Measurements from ENCODE around the gene NTRK2. TPM values are rescaled to one million over a fixed set of nuclear protein-coding genes. Genes with fewer than 3 reads are reported as not detected.

The NTRK2 gene
- total RNA-seq, 1 donor from 2014 or later: 4.6 TPM

DNA sequence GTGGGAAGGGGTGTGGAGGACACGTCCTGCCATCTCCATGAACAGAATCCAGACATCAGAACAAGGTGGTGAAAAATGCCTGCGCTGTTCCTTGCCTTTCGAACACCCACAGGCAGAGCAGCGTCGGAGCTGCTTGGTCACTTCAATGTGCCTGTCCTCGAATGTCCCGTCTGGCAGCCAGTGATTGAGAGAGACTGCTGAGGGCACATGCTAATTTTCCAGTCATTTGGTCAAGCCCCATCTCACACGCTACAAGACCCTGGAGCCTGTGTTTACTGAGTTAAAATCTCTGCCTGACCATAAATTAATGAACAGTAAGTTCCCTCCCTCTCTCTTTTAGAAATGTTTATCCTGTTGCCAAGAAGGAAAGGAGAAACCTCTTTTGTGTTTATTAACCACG lies 149.3 kb downstream of the NTRK2 start:
- Histone ChIP-seq H3K4me3 (ENCODE audit: insufficient read depth, low read depth, low read length) (no peak overlapping the region), H3K79me2 (ENCODE audit: insufficient read depth, low read length) (no peaks in the 10 kb centered on the region), H3K4me2 (ENCODE audit: low read length) (no peak overlapping the region), H3K9ac (ENCODE audit: low read length) (no peak overlapping the region), H3K27ac (ENCODE audit: low read depth, low read length) (no peak overlapping the region), H4K20me1 (ENCODE audit: insufficient read depth, low read length) (no peaks in the 10 kb centered on the region), H3K36me3 (ENCODE audit: insufficient read depth, low read length) (no peaks in the 10 kb centered on the region), H3K27me3 (ENCODE audit: insufficient read depth, low read length) (peaks cover 3% of the 10 kb centered on the region), H2AFZ (ENCODE audit: low read depth, low read length) (no peak overlapping the region), H3K9me3 (ENCODE audit: insufficient read depth, low read depth, low read length) (no peaks in the 10 kb centered on the region), H3K4me1 (ENCODE audit: insufficient read depth, low read length) (no peaks in the 10 kb centered on the region)
- Mint-ChIP-seq H3K27me3 (ENCODE audit: low read depth, unreplicated experiment) (peaks cover 25% of the 10 kb centered on the region), H3K27ac (ENCODE audit: unreplicated experiment) (no peak overlapping the region), H3K4me3 (ENCODE audit: unreplicated experiment) (no peak overlapping the region), H3K36me3 (ENCODE audit: low read depth, unreplicated experiment) (peaks cover 1% of the 10 kb centered on the region), H3K9me3 (ENCODE audit: unreplicated experiment) (no peaks in the 10 kb centered on the region), H3K4me1 (ENCODE audit: low read depth, unreplicated experiment) (no peaks in the 10 kb centered on the region)
- TF ChIP-seq EZH2 (IDR thresholded peaks at IDR 0.05; ENCODE audit: insufficient read depth, low read length): no peak
- TF ChIP-seq, protein P1, sequence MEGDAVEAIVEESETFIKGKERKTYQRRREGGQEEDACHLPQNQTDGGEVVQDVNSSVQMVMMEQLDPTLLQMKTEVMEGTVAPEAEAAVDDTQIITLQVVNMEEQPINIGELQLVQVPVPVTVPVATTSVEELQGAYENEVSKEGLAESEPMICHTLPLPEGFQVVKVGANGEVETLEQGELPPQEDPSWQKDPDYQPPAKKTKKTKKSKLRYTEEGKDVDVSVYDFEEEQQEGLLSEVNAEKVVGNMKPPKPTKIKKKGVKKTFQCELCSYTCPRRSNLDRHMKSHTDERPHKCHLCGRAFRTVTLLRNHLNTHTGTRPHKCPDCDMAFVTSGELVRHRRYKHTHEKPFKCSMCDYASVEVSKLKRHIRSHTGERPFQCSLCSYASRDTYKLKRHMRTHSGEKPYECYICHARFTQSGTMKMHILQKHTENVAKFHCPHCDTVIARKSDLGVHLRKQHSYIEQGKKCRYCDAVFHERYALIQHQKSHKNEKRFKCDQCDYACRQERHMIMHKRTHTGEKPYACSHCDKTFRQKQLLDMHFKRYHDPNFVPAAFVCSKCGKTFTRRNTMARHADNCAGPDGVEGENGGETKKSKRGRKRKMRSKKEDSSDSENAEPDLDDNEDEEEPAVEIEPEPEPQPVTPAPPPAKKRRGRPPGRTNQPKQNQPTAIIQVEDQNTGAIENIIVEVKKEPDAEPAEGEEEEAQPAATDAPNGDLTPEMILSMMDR (IDR thresholded peaks at IDR 0.05; ENCODE audit: insufficient read depth, low read depth, low read length): no peak
- no peak for DNase-seq (ENCODE audit: low read depth)
- FAIRE-seq: no peak

DNA sequence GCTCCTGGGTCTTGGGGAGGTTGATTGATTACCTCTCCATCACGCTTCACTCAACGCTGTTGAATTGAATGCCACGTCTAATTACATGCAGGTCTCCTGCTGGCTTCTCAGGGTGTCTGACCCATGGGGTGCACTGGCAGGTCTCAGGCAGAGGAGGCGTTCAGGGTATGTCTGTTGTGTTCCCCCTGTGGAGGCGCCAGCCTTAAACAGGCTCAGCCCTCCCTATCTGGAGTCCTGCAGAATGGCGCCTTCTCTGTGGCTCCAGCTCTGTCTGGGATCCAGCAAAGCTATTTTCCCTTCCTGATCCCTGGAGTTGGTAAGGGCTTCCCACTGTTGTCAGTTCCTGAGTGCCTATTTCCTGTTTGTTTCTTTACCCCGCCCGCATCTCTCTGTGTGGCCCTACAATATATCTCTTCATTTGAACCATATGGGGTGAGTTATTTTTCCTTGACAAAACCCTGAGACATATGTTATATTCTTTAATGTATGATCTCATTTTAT lies 150.0 kb downstream of the NTRK2 start:
- no peak overlapping the region for H3K27ac Mint-ChIP-seq (ENCODE audit: unreplicated experiment)
- no peak for FAIRE-seq
- no peaks in the 10 kb centered on the region for H3K36me3 ChIP-seq (ENCODE audit: insufficient read depth, low read length)
- H3K4me1 Mint-ChIP-seq (ENCODE audit: low read depth, unreplicated experiment): no peaks in the 10 kb centered on the region
- TF ChIP-seq, protein P1 (IDR thresholded peaks at IDR 0.05; ENCODE audit: insufficient read depth, low read depth, low read length): no peak
- no peak for TF ChIP-seq EZH2 (IDR thresholded peaks at IDR 0.05; ENCODE audit: insufficient read depth, low read length)
- H3K9me3 Mint-ChIP-seq (ENCODE audit: unreplicated experiment): peaks cover 1% of the 10 kb centered on the region
- H3K27me3 Mint-ChIP-seq (ENCODE audit: low read depth, unreplicated experiment): peaks cover 22% of the 10 kb centered on the region
- no peak for DNase-seq (ENCODE audit: low read depth)
- H4K20me1 ChIP-seq (ENCODE audit: insufficient read depth, low read length): no peaks in the 10 kb centered on the region
- no peak overlapping the region for H3K4me3 ChIP-seq (ENCODE audit: insufficient read depth, low read depth, low read length)
- peaks cover 4% of the 10 kb centered on the region for H3K27me3 ChIP-seq (ENCODE audit: insufficient read depth, low read length)
- H2AFZ ChIP-seq (ENCODE audit: low read depth, low read length): no peak overlapping the region
- H3K9ac ChIP-seq (ENCODE audit: low read length): no peak overlapping the region
- no peaks in the 10 kb centered on the region for H3K79me2 ChIP-seq (ENCODE audit: insufficient read depth, low read length)
- H3K36me3 Mint-ChIP-seq (ENCODE audit: low read depth, unreplicated experiment): peaks cover 1% of the 10 kb centered on the region
- H3K27ac ChIP-seq (ENCODE audit: low read depth, low read length): no peak overlapping the region
- H3K9me3 ChIP-seq (ENCODE audit: insufficient read depth, low read depth, low read length): no peaks in the 10 kb centered on the region
- no peak overlapping the region for H3K4me2 ChIP-seq (ENCODE audit: low read length)
- no peaks in the 10 kb centered on the region for H3K4me1 ChIP-seq (ENCODE audit: insufficient read depth, low read length)
- H3K4me3 Mint-ChIP-seq (ENCODE audit: unreplicated experiment): no peak overlapping the region

DNA sequence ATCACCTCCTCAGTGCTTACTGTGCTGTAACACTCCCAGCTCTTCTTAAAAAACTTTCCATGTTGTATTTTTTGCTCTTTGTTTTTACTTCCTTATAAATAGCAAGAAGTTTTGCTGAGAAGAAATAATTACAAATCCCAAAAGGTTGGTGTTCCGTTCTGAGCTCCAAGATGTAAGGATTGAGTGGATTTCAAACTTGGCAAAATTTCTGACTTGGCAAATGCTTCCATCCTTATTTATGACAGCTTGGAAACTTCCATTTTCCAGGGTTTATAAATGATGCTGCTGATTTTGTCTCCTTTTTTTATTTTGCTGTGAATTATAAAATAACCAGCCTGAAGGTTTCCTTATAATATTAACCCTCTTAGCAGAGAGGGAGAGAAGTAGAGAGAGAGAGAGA lies 151.9 kb downstream of the NTRK2 start:
- Histone ChIP-seq H3K27ac (ENCODE audit: low read depth, low read length) (no peak overlapping the region), H3K9me3 (ENCODE audit: insufficient read depth, low read depth, low read length) (no peaks in the 10 kb centered on the region), H4K20me1 (ENCODE audit: insufficient read depth, low read length) (no peaks in the 10 kb centered on the region), H3K4me3 (ENCODE audit: insufficient read depth, low read depth, low read length) (no peak overlapping the region), H3K27me3 (ENCODE audit: insufficient read depth, low read length) (peaks cover 4% of the 10 kb centered on the region), H3K36me3 (ENCODE audit: insufficient read depth, low read length) (no peaks in the 10 kb centered on the region), H3K4me1 (ENCODE audit: insufficient read depth, low read length) (no peaks in the 10 kb centered on the region), H2AFZ (ENCODE audit: low read depth, low read length) (no peak overlapping the region), H3K4me2 (ENCODE audit: low read length) (no peak overlapping the region), H3K79me2 (ENCODE audit: insufficient read depth, low read length) (no peaks in the 10 kb centered on the region), H3K9ac (ENCODE audit: low read length) (no peak overlapping the region)
- H3K9me3 Mint-ChIP-seq (ENCODE audit: unreplicated experiment): peaks cover 4% of the 10 kb centered on the region
- peaks cover 27% of the 10 kb centered on the region for H3K27me3 Mint-ChIP-seq (ENCODE audit: low read depth, unreplicated experiment)
- no peaks in the 10 kb centered on the region for H3K4me1 Mint-ChIP-seq (ENCODE audit: low read depth, unreplicated experiment)
- TF ChIP-seq, protein P1 (IDR thresholded peaks at IDR 0.05; ENCODE audit: insufficient read depth, low read depth, low read length): no peak
- no peak for TF ChIP-seq EZH2 (IDR thresholded peaks at IDR 0.05; ENCODE audit: insufficient read depth, low read length)
- H3K36me3 Mint-ChIP-seq (ENCODE audit: low read depth, unreplicated experiment): peaks cover 1% of the 10 kb centered on the region
- H3K27ac Mint-ChIP-seq (ENCODE audit: unreplicated experiment): no peak overlapping the region
- no peak for FAIRE-seq
- H3K4me3 Mint-ChIP-seq (ENCODE audit: unreplicated experiment): no peak overlapping the region
- no peak for DNase-seq (ENCODE audit: low read depth)
